HUES64 (cell line): ENCODE results near the gene PGM2L1.
"Not testable (repeated sequence)": the region's sequence is repeated elsewhere in the genome, so short reads cannot be mapped to it uniquely, and the experiment has no call there.

Experiments used
- H3K27ac ChIP-seq: 2 replicates; pipeline ENCODE4 v1.7.0; 2013; ENCODE audit warnings: low read depth, low read length, inconsistent platforms
- H3K27me3 ChIP-seq: 2 replicates; pipeline ENCODE4 v1.6.1; 2013; ENCODE audit warnings: mild to moderate bottlenecking, low read length; ENCODE audit not compliant: insufficient read depth
- H3K36me3 ChIP-seq: 2 replicates; pipeline ENCODE4 v1.6.1; 2013; ENCODE audit warnings: mild to moderate bottlenecking, low read length; ENCODE audit not compliant: insufficient read depth
- H3K4me1 ChIP-seq: 2 replicates; pipeline ENCODE4 v1.6.1; 2013; ENCODE audit warnings: mild to moderate bottlenecking, low read length, moderate library complexity; ENCODE audit not compliant: insufficient read depth
- H3K4me3 ChIP-seq: 2 replicates; pipeline ENCODE4 v1.5.1; 2013; ENCODE audit warnings: mild to moderate bottlenecking, low read length, moderate library complexity
- H3K9ac ChIP-seq: 2 replicates; pipeline ENCODE4 v1.6.1; 2013; ENCODE audit warnings: mild to moderate bottlenecking, low read depth, low read length
- H3K9me3 ChIP-seq: 2 replicates; pipeline ENCODE4 v1.6.1; 2013; ENCODE audit warnings: low read depth, low read length; ENCODE audit not compliant: insufficient read depth
- WGBS: fragments of 150-250, 120-280 bp; methylation state at CpG from one replicate; pipeline ENCODE4 v1.1.7; 2013; ENCODE audit warnings: missing lambda C conversion rate; 5-methylcytosine and 5-hydroxymethylcytosine counted together

The PGM2L1 gene

GRCh38 chr11:74370123-74370522 lies 28.1 kb downstream of the PGM2L1 start:
- Histone ChIP-seq H3K27ac (no peak overlapping the region), H3K27me3 (no peaks in the 10 kb centered on the region), H3K4me1 (peaks cover 3% of the 10 kb centered on the region; the same call in 1 of the 2 replicates), H3K4me3 (no peak overlapping the region), H3K36me3 (peaks cover 43% of the 10 kb centered on the region), H3K9me3 (no peaks in the 10 kb centered on the region), H3K9ac (no peak overlapping the region)
- WGBS: 100% methylated on average over 2 of the region's 2 CpGs

DNA sequence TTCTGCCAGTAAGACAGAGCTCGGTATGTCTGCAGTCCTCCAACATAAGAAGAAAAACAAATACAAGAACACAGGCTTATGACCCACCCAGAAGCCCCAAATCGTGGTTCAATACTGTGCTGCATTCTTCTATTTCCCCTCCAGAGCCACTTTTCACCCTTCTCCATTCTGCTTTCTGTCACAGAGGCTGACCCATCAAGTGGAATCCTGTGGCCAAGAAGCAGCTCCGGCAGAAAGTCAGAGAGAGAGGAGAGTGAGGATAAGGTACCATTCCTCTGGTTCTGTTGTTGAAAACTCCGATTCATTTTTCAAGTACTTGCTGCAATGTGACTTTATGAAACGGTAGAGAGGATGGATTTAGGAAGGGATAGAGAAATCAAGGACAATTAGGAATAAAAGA lies 30.4 kb downstream of the PGM2L1 start:
- no peaks in the 10 kb centered on the region for H3K27me3 ChIP-seq
- H3K27ac ChIP-seq: no peak overlapping the region
- H3K36me3 ChIP-seq: peaks cover 38% of the 10 kb centered on the region
- H3K9me3 ChIP-seq: no peaks in the 10 kb centered on the region
- 89% methylated on average over 5 of the region's 5 CpGs for WGBS
- H3K9ac ChIP-seq: no peak overlapping the region
- H3K4me3 ChIP-seq: no peak overlapping the region
- H3K4me1 ChIP-seq: peaks cover 3% of the 10 kb centered on the region; the same call in 1 of the 2 replicates

- H3K4me1 ChIP-seq: peaks cover 3% of the 10 kb centered on the region; the same call in 1 of the 2 replicates
- 86% methylated on average over 2 of the region's 2 CpGs for WGBS
- peaks cover 38% of the 10 kb centered on the region for H3K36me3 ChIP-seq
- no peaks in the 10 kb centered on the region for H3K9me3 ChIP-seq
- H3K27ac ChIP-seq: no peak overlapping the region
- H3K4me3 ChIP-seq: no peak overlapping the region
- no peak overlapping the region for H3K9ac ChIP-seq
- no peaks in the 10 kb centered on the region for H3K27me3 ChIP-seq
Observed at GRCh38 chr11:74366576-74366975, 31.7 kb downstream of the PGM2L1 start.

- not testable (repeated sequence) for H3K4me3 ChIP-seq, H3K9ac ChIP-seq
- WGBS: 100% methylated on average over 1 of the region's 3 CpGs
Observed at GRCh38 chr11:74365805-74366204, 32.4 kb downstream of the PGM2L1 start.

DNA sequence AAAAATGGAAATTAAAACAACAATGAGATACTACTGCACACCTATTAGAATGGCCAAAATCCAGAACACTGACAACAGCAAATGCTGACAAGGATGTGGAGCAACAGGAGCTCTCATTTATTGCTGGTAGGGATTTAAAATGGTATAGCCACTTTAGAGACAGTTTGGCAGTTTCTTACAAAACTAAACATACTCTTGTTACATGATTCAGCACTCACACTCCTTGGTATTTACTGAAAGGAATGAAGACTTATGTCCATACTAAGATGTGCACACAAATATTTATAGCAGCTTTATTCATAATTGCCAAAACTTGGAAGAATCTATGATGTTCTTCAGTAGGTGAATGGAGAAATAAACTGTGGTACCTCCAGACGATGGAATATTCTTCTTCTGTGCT lies 40.8 kb downstream of the PGM2L1 start:
- WGBS: 94% methylated on average over 1 of the region's 1 CpG

More at GRCh38 chr11:74365805-74366204, 32.4 kb downstream of the PGM2L1 start:
- not testable (repeated sequence) for H3K9me3 ChIP-seq, H3K27ac ChIP-seq, H3K4me1 ChIP-seq, H3K27me3 ChIP-seq
- peaks cover 35% of the 10 kb centered on the region for H3K36me3 ChIP-seq

GRCh38 chr11:74355626-74356025 lies 42.6 kb downstream of the PGM2L1 start:
- Histone ChIP-seq H3K9ac (no peak overlapping the region), H3K9me3 (peaks cover 18% of the 10 kb centered on the region), H3K36me3 (peaks cover 41% of the 10 kb centered on the region), H3K27me3 (no peaks in the 10 kb centered on the region), H3K27ac (no peak overlapping the region), H3K4me1 (no peaks in the 10 kb centered on the region), H3K4me3 (no peak overlapping the region)
- 95% methylated on average over 2 of the region's 2 CpGs for WGBS

More for the DNA sequence above, 40.8 kb downstream of the PGM2L1 start:
- no peaks in the 10 kb centered on the region for H3K27me3 ChIP-seq
- no peaks in the 10 kb centered on the region for H3K4me1 ChIP-seq
- peaks cover 13% of the 10 kb centered on the region for H3K9me3 ChIP-seq
- H3K27ac ChIP-seq: no peak overlapping the region
- H3K9ac ChIP-seq: no peak overlapping the region
- H3K36me3 ChIP-seq: peaks cover 35% of the 10 kb centered on the region
- H3K4me3 ChIP-seq: no peak overlapping the region

DNA sequence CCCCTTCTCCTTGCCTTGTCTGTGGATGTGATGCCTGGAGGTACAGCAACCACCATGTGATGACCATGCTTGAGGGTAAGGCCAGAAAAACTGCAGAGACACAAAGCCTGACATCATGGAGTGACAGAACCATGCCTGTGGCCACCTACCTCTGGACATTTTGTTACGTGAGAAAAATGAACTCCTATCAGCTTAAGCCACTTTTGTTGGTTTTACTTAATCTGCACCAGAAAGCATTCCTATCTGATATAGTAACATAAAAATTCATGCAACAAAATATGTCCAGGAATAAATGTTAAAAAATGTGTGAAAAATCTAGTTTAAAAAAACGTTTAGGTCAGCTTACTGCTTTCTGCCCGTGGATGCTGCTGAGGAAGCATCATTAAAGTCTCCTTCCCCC lies 44.2 kb downstream of the PGM2L1 start:
- no peaks in the 10 kb centered on the region for H3K27me3 ChIP-seq
- H3K4me1 ChIP-seq: no peaks in the 10 kb centered on the region
- H3K4me3 ChIP-seq: no peak overlapping the region
- H3K9me3 ChIP-seq: 0 out of 2 replicates have a peak, but pooled peaks cover 5% of the 10 kb centered on the region
- no peak overlapping the region for H3K27ac ChIP-seq
- peaks cover 32% of the 10 kb centered on the region for H3K36me3 ChIP-seq
- no peak overlapping the region for H3K9ac ChIP-seq
- WGBS: 72% methylated on average over 3 of the region's 3 CpGs

GRCh38 chr11:74347381-74347780 lies 50.9 kb downstream of the PGM2L1 start:
- no peaks in the 10 kb centered on the region for H3K4me1 ChIP-seq
- H3K9me3 ChIP-seq: 0 out of 2 replicates have a peak, but pooled peaks cover 5% of the 10 kb centered on the region
- H3K27ac ChIP-seq: no peak overlapping the region
- no peak overlapping the region for H3K9ac ChIP-seq
- no peak overlapping the region for H3K4me3 ChIP-seq
- WGBS: 95% methylated on average over 2 of the region's 2 CpGs
- peaks cover 50% of the 10 kb centered on the region for H3K36me3 ChIP-seq
- H3K27me3 ChIP-seq: no peaks in the 10 kb centered on the region

- 86% methylated on average over 1 of the region's 1 CpG for WGBS
Observed at GRCh38 chr11:74345420-74345819, 52.8 kb downstream of the PGM2L1 start.

GRCh38 chr11:74341921-74342320 lies 56.3 kb downstream of the PGM2L1 start:
- 100% methylated on average over 1 of the region's 1 CpG for WGBS
- no peaks in the 10 kb centered on the region for H3K4me1 ChIP-seq
- H3K9me3 ChIP-seq: no peaks in the 10 kb centered on the region
- H3K9ac ChIP-seq: no peak overlapping the region
- peaks cover 73% of the 10 kb centered on the region for H3K36me3 ChIP-seq
- no peak overlapping the region for H3K27ac ChIP-seq
- no peaks in the 10 kb centered on the region for H3K27me3 ChIP-seq
- no peak overlapping the region for H3K4me3 ChIP-seq

More at GRCh38 chr11:74345420-74345819, 52.8 kb downstream of the PGM2L1 start:
- Histone ChIP-seq H3K36me3 (peaks cover 52% of the 10 kb centered on the region), H3K4me3 (no peak overlapping the region), H3K4me1 (no peaks in the 10 kb centered on the region), H3K27me3 (no peaks in the 10 kb centered on the region), H3K27ac (no peak overlapping the region), H3K9ac (no peak overlapping the region), H3K9me3 (no peaks in the 10 kb centered on the region)

- H3K4me3 ChIP-seq: no peak overlapping the region
- H3K27me3 ChIP-seq: no peaks in the 10 kb centered on the region
- H3K36me3 ChIP-seq: peaks cover 60% of the 10 kb centered on the region
Observed at GRCh38 chr11:74339619-74340018, 58.6 kb downstream of the PGM2L1 start.

GRCh38 chr11:74338963-74339362 lies 59.3 kb downstream of the PGM2L1 start:
- peaks cover 56% of the 10 kb centered on the region for H3K36me3 ChIP-seq
- no peak overlapping the region for H3K4me3 ChIP-seq
- no peaks in the 10 kb centered on the region for H3K27me3 ChIP-seq
- H3K27ac ChIP-seq: no peak overlapping the region
- H3K4me1 ChIP-seq: no peaks in the 10 kb centered on the region
- WGBS: 79% methylated on average over 6 of the region's 6 CpGs
- H3K9me3 ChIP-seq: no peaks in the 10 kb centered on the region
- no peak overlapping the region for H3K9ac ChIP-seq

More at GRCh38 chr11:74339619-74340018, 58.6 kb downstream of the PGM2L1 start:
- H3K4me1 ChIP-seq: no peaks in the 10 kb centered on the region
- no peaks in the 10 kb centered on the region for H3K9me3 ChIP-seq
- no peak overlapping the region for H3K9ac ChIP-seq
- H3K27ac ChIP-seq: no peak overlapping the region
